Muscle of arm (tissue), 14 donors: ENCODE data around the gene UBAP1L. TPM values are rescaled to one million over a fixed set of nuclear protein-coding genes. Genes with fewer than 3 reads are reported as not detected.
"Not testable (repeated sequence)": the region's sequence is repeated elsewhere in the genome, so short reads cannot be mapped to it uniquely, and the experiment has no call there.

Experiments used
- DNase-seq: peaks from one replicate; pipeline ENCODE4 v3.0.0-alpha.2; 2013
- long read RNA-seq, 11 donors: transcript quantifications; one replicate each; lab custom pipeline, GENCODE V29; 2026
- polyA plus RNA-seq, 12 donors: library from polyadenylated mRNA; unstranded; fragments of 120-200 nt; gene quantifications; one replicate each; pipeline ENCODE4 v1.2.1, GENCODE V29; 2013; ENCODE audit not compliant: insufficient read length in 12 of 12

UBAP1L gene
- polyA plus RNA-seq: 1 to 10 TPM in 11 of 12 donors, not detected in 1; 2.5 to 8.1 (median 3.9) TPM
- long read RNA-seq, donor 1: 0 reads
- long read RNA-seq, donor 2: 0 reads
- long read RNA-seq, donor 3, full-length matches to known transcripts: 1 of 1 reads
- long read RNA-seq, donor 3, partial matches to known transcripts: 0 of 1 reads
- long read RNA-seq, donor 3, other reads (novel, unspliced or antisense): 0 of 1 reads
- long read RNA-seq, donor 4: 0 reads
- long read RNA-seq, donor 5: 0 reads
- long read RNA-seq, donor 6: 0 reads
- long read RNA-seq, donor 7: 0 reads
- long read RNA-seq, donor 8, full-length matches to known transcripts: 1 of 1 reads
- long read RNA-seq, donor 8, partial matches to known transcripts: 0 of 1 reads
- long read RNA-seq, donor 8, other reads (novel, unspliced or antisense): 0 of 1 reads
- long read RNA-seq, donor 9: 0 reads
- long read RNA-seq, donor 10, full-length matches to known transcripts: 1 of 1 reads
- long read RNA-seq, donor 10, partial matches to known transcripts: 0 of 1 reads
- long read RNA-seq, donor 10, other reads (novel, unspliced or antisense): 0 of 1 reads
- long read RNA-seq, donor 11, full-length matches to known transcripts: 1 of 1 reads
- long read RNA-seq, donor 11, partial matches to known transcripts: 0 of 1 reads
- long read RNA-seq, donor 11, other reads (novel, unspliced or antisense): 0 of 1 reads

GRCh38 chr15:65115086-65115485 lies at the start of gene UBAP1L:
TSS of gene UBAP1L (minus strand) at chr15:65115200. CDS start at chr15:65106215, 8,985 bp downstream.
- no peak for DNase-seq

GRCh38 chr15:65164139-65164538 lies 49.1 kb upstream of the UBAP1L start:
- DNase-seq: no peak

GRCh38 chr15:65163041-65163440 lies 48.0 kb upstream of the UBAP1L start:
- DNase-seq: no peak

GRCh38 chr15:65156692-65157091 lies 41.7 kb upstream of the UBAP1L start:
- no peak for DNase-seq

GRCh38 chr15:65154720-65155119 lies 39.7 kb upstream of the UBAP1L start:
- no peak for DNase-seq

GRCh38 chr15:65147902-65148301 lies 32.9 kb upstream of the UBAP1L start:
- no peak for DNase-seq

GRCh38 chr15:65146438-65146837 lies 31.4 kb upstream of the UBAP1L start:
- DNase-seq: no peak

GRCh38 chr15:65138631-65139030 lies 23.6 kb upstream of the UBAP1L start:
- DNase-seq: not testable (repeated sequence)

- DNase-seq: not testable (repeated sequence)
These were observed 22.9 kb upstream of the UBAP1L start for GRCh38 chr15:65137893-65138292.

- not testable (repeated sequence) for DNase-seq
These were observed 22.1 kb upstream of the UBAP1L start for GRCh38 chr15:65137089-65137488.

GRCh38 chr15:65134538-65134937 lies 19.5 kb upstream of the UBAP1L start:
- DNase-seq: no peak

- peak; percentile 96 for DNase-seq
These were observed 18.7 kb upstream of the UBAP1L start, which contains the start of gene PDCD7 for GRCh38 chr15:65133548-65134200. TSS of gene PDCD7 (minus strand) at chr15:65133808. CDS start at chr15:65133781, 27 bp downstream.

GRCh38 chr15:65132878-65133547 lies 18.0 kb upstream of the UBAP1L start:
- DNase-seq: peak; percentile 13

GRCh38 chr15:65130941-65131340 lies 15.9 kb upstream of the UBAP1L start:
- DNase-seq: no peak

- no peak for DNase-seq
These were observed 542 bp upstream of the UBAP1L start for GRCh38 chr15:65115542-65115941.

- DNase-seq: no peak
These were observed 4.2 kb downstream of the UBAP1L start for GRCh38 chr15:65110676-65111292.

- DNase-seq: no peak
These were observed 8.9 kb downstream of the UBAP1L start for GRCh38 chr15:65106011-65106590.

- DNase-seq: no peak
These were observed 10.0 kb downstream of the UBAP1L start for GRCh38 chr15:65105038-65105437.

GRCh38 chr15:65102912-65103311 lies 12.1 kb downstream of the UBAP1L start:
- no peak for DNase-seq

- no peak for DNase-seq
These were observed 12.9 kb downstream of the UBAP1L start for GRCh38 chr15:65101891-65102708.
